Measurements from ENCODE around the gene SLC4A11.
"Not testable (repeated sequence)": the region's sequence is repeated elsewhere in the genome, so short reads cannot be mapped to it uniquely, and the experiment has no call there.

The SLC4A11 gene

GRCh38 chr20:3193806-3194616 lies 45.0 kb downstream of the SLC4A11 start:
- TF ChIP-seq CTCF (conservative IDR thresholded peaks at IDR 0.05; ENCODE audit: low read depth, low read length), result no peak

GRCh38 chr20:3192226-3193015 lies 46.6 kb downstream of the SLC4A11 start:
- no peak for DNase-seq (ENCODE audit: low read depth)
- H3K4me3 ChIP-seq (ENCODE audit: low read depth, low read length), result no peak overlapping the region
- no peak for TF ChIP-seq CTCF (conservative IDR thresholded peaks at IDR 0.05; ENCODE audit: low read depth, low read length)

More at GRCh38 chr20:3193806-3194616, 45.0 kb downstream of the SLC4A11 start:
- no peak for DNase-seq (ENCODE audit: low read depth)
- no peak overlapping the region for H3K4me3 ChIP-seq (ENCODE audit: low read depth, low read length)

- no peak for TF ChIP-seq CTCF (conservative IDR thresholded peaks at IDR 0.05; ENCODE audit: low read depth, low read length)
- no peak overlapping the region for H3K4me3 ChIP-seq (ENCODE audit: low read depth, low read length)
- DNase-seq (ENCODE audit: low read depth), result no peak
These were observed 48.3 kb downstream of the SLC4A11 start for GRCh38 chr20:3190681-3191111.

DNA sequence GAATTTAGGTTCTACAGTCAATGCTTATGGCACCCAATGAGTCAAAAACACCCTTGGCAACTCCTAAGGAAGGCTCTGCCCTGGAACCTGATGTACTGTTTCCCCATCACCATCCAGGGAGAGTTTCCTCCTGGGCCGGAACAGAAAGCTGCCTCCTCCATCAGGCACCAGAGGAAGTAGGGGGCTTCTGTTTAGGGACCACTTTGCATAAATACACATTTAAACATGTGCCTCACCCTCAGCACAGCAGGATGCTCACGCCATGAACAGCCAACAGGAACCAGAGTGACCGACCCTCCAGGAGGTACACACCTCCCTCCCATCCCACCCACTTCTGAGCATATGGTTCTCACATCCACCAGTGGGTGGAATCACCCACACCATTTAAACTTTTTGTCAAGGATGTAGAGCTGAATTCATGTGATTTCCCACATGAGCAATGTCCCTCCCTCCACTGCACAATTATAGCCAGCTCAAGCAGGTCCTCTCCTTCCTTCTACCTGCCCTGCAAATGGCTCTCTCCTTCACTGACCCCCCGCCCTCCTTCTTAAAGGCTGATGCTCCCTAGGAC lies 49.3 kb downstream of the SLC4A11 start:
- no peak for DNase-seq (ENCODE audit: low read depth)
- no peak for TF ChIP-seq CTCF (conservative IDR thresholded peaks at IDR 0.05; ENCODE audit: low read depth, low read length)
- no peak overlapping the region for H3K4me3 ChIP-seq (ENCODE audit: low read depth, low read length)

GRCh38 chr20:3188823-3189413 lies 50.1 kb downstream of the SLC4A11 start:
- DNase-seq (ENCODE audit: low read depth), result no peak
- no peak overlapping the region for H3K4me3 ChIP-seq (ENCODE audit: low read depth, low read length)
- TF ChIP-seq CTCF (conservative IDR thresholded peaks at IDR 0.05; ENCODE audit: low read depth, low read length), result no peak

GRCh38 chr20:3187861-3188260 lies 51.1 kb downstream of the SLC4A11 start:
- not testable (repeated sequence) for H3K4me3 ChIP-seq (ENCODE audit: low read depth, low read length); DNase-seq (ENCODE audit: low read depth)
